Endothelial cell of umbilical vein (primary cell): Measurements from ENCODE around the gene SLC25A29. TPM values are rescaled to one million over a fixed set of nuclear protein-coding genes. Genes with fewer than 3 reads are reported as not detected.

Source experiments
- BruUV-seq: library from RNA; stranded (reverse); fragments of 400-500 nt; replicated peaks from 2 replicates; lab custom pipeline; 2021; lab: Mats Ljungman, UMichigan
- CTCF ChIA-PET: fragments of 300-600, 350-600 bp; sonication (Branson Sonifier 250); formaldehyde crosslinking; loops from one replicate; lab custom pipeline; 2021; ENCODE audit warnings: antibody characterized with exemption, inconsistent platforms; lab: Charles Lee
- POLR2A ChIA-PET: fragments of 300-600, 350-600 bp; sonication (Branson Sonifier 250); formaldehyde crosslinking; loops from one replicate; lab custom pipeline; 2021; ENCODE audit warnings: antibody characterized with exemption, inconsistent platforms; lab: Charles Lee
- DNase-seq: peaks from one replicate; pipeline ENCODE4 v3.0.0-alpha.2; 2011; ENCODE audit warnings: low read depth, low spot score
- FAIRE-seq: peaks from 2 replicates; lab custom pipeline; 2011; peaks lifted over from hg19 to GRCh38; lab: Jason Lieb, UNC
- H2AFZ ChIP-seq: 2 replicates; pipeline ENCODE4 v1.6.0; 2012; ENCODE audit warnings: low read depth, low read length, control low read depth, inconsistent platforms
- H3K27ac ChIP-seq: 2 replicates; pipeline ENCODE4 v1.5.1; 2011; ENCODE audit warnings: low read depth, mild to moderate bottlenecking, control low read depth, low read length, moderate library complexity; ENCODE audit not compliant: insufficient read depth
- H3K27me3 ChIP-seq, 2 experiments: 2 replicates each; pipeline versions ENCODE4 v1.6.0 to v1.6.1; 2011; ENCODE audit warnings: low read length in 2 of 2, mixed read lengths in 1 of 2; ENCODE audit not compliant: control insufficient read depth in 2 of 2, insufficient read depth in 2 of 2
- H3K36me3 ChIP-seq, 2 experiments: 2 replicates in 1 of 2; 3 replicates in 1 of 2; pipeline ENCODE4 v1.5.1; 2011; ENCODE audit warnings: low read length in 2 of 2, mild to moderate bottlenecking in 1 of 2, moderate library complexity in 1 of 2; ENCODE audit not compliant: control insufficient read depth in 2 of 2, insufficient read depth in 2 of 2; ENCODE audit errors: extremely low read depth in 1 of 2
- H3K4me1 ChIP-seq: 3 replicates; pipeline ENCODE4 v1.5.1; 2011; ENCODE audit warnings: mild to moderate bottlenecking, low read length; ENCODE audit not compliant: control insufficient read depth, insufficient read depth; ENCODE audit errors: extremely low read depth
- H3K4me2 ChIP-seq: 2 replicates; pipeline ENCODE4 v1.6.1; 2011; ENCODE audit warnings: low read length, control low read depth, mixed read lengths; ENCODE audit not compliant: insufficient read depth
- H3K4me3 ChIP-seq, 3 experiments: fragments of 200-600 bp in 1 of 3; sonication (generic), shearing (Covaris generic) in 1 of 3; replicated peaks in 1 of 3; 2 replicates each; pipeline ENCODE4 v1.5.1; 2011 to 2016; ENCODE audit warnings: control low read depth in 3 of 3, low read length in 3 of 3, mild to moderate bottlenecking in 2 of 3, inconsistent platforms in 1 of 3, low read depth in 1 of 3, moderate library complexity in 1 of 3; ENCODE audit not compliant: insufficient read depth in 1 of 3
- H3K79me2 ChIP-seq: 2 replicates; pipeline ENCODE4 v1.6.0; 2012; ENCODE audit warnings: low read length, inconsistent platforms; ENCODE audit not compliant: control insufficient read depth, insufficient read depth
- H3K9ac ChIP-seq: replicated peaks from 2 replicates; pipeline ENCODE3; 2011; ENCODE audit warnings: low read length, control low read depth; ENCODE audit not compliant: insufficient read depth; ENCODE audit errors: extremely low read depth
- H3K9me1 ChIP-seq: replicated peaks from 3 replicates; pipeline ENCODE4 v1.6.0; 2011; ENCODE audit warnings: mild to moderate bottlenecking, low read length; ENCODE audit not compliant: control insufficient read depth, insufficient read depth; ENCODE audit errors: extremely low read depth
- H3K9me3 ChIP-seq: replicated peaks from 2 replicates; pipeline ENCODE4 v1.5.1; 2012; ENCODE audit warnings: low read length, inconsistent platforms; ENCODE audit not compliant: control insufficient read depth, insufficient read depth
- H4K20me1 ChIP-seq: replicated peaks from 2 replicates; pipeline ENCODE3; 2011; ENCODE audit warnings: mild to moderate bottlenecking, low read length; ENCODE audit not compliant: control insufficient read depth, insufficient read depth; ENCODE audit errors: extremely low read depth
- CTCF ChIP-seq, 2 donors: IDR thresholded peaks; 1 replicate in 1 of 2; 2 replicates in 1 of 2; pipeline ENCODE4 v1.5.1; 2011; ENCODE audit warnings: low read length in 2 of 2, mild to moderate bottlenecking in 2 of 2, moderate library complexity in 2 of 2, control low read depth in 1 of 2, inconsistent platforms in 1 of 2, low read depth in 1 of 2; ENCODE audit not compliant: insufficient read depth in 1 of 2; ENCODE audit errors: extremely low read depth in 1 of 2
- GATA2 ChIP-seq: IDR thresholded peaks from 2 replicates; pipeline ENCODE4 v1.7.0; 2011; ENCODE audit warnings: low read depth, mild to moderate bottlenecking, moderate library complexity, mixed read lengths, low read length; ENCODE audit not compliant: insufficient read length, insufficient read depth
- JUN ChIP-seq: IDR thresholded peaks from 2 replicates; pipeline ENCODE4 v1.6.1; 2011; ENCODE audit warnings: borderline replicate concordance, low read depth; ENCODE audit not compliant: insufficient read length, insufficient read depth
- POLR2A ChIP-seq: IDR thresholded peaks from 2 replicates; pipeline ENCODE4 v1.6.1; 2012; ENCODE audit warnings: low read depth, mild to moderate bottlenecking, control low read depth, low read length
- POLR2AphosphoS5 ChIP-seq: IDR thresholded peaks from 2 replicates; pipeline ENCODE4 v1.6.1; 2012; ENCODE audit warnings: low read depth, mild to moderate bottlenecking, control low read depth, low read length, moderate library complexity; ENCODE audit not compliant: insufficient read depth
- dilution Hi-C: fragments of 300-500 bp; cut with MboI; formaldehyde crosslinking; loops from one replicate; pipeline ENCODE4 v1.15.0; 2019; ENCODE audit warnings: low sequenced_read_pairs; ENCODE audit not compliant: extremely low pct_ligation_motif_present
- intact Hi-C: fragments of 100-400 bp; cut with micrococcal nuclease; formaldehyde crosslinking; loops from one replicate; pipeline ENCODE4 v1.10.0; 2022
- polyA plus RNA-seq, 4 experiments: library from polyadenylated mRNA; depleted of rRNA in 3 of 4; stranded (reverse) in 3 of 4; unstranded in 1 of 4; fragments of >200 nt; gene quantifications; 2 replicates each; pipeline versions ENCODE4 v1.2.1 to v1.2.3, GENCODE V29; 2011 to 2012; ENCODE audit warnings: missing spikeins in 1 of 4
- total RNA-seq: library from RNA; stranded (reverse); gene quantifications from 2 replicates; pipeline ENCODE4 v1.2.3, GENCODE V29; 2021

SLC25A29 gene
- total and polyA plus RNA-seq, 2 donors (not counting 3 experiments of a cell fraction or from before 2014, with no cell fraction given): 132 to 154 TPM

- ChIA-PET POLR2A (no interaction called here), CTCF (interaction anchor here (5.5 kb wide), 1 partner anchor 10 kb away, joined by 28 read pairs; no protein-coding TSS in a partner anchor)
- FAIRE-seq (no peak), DNase-seq (no peak)
- Histone ChIP-seq H3K4me2 (no peak overlapping the region), H3K27ac (no peak overlapping the region), H2AFZ (no peak overlapping the region), H4K20me1 (no peaks in the 10 kb centered on the region), H3K9me1 (no peaks in the 10 kb centered on the region), H3K27me3 (no peaks in the 10 kb centered on the region), H3K4me1 (no peaks in the 10 kb centered on the region), H3K36me3 (peaks cover 0 to 51% of the 10 kb centered on the region in 2 experiments), H3K79me2 (no peaks in the 10 kb centered on the region), H3K9me3 (no peaks in the 10 kb centered on the region), H3K9ac (no peak overlapping the region), H3K4me3 (no peak overlapping the region)
- intact Hi-C loops: no loop called here
- no TSS peak for BruUV-seq
- TF ChIP-seq GATA2: no peak
- no peak for TF ChIP-seq CTCF (IDR thresholded peaks at IDR 0.05; ENCODE audit: extremely low read depth in 1 of 2, insufficient read depth in 1 of 2, low read depth in 1 of 2, low read length in 2 of 2)
- TF ChIP-seq POLR2A: no peak
- TF ChIP-seq POLR2AphosphoS5: no peak
- no peak for TF ChIP-seq JUN
- dilution Hi-C loops: no loop called here
Observed at GRCh38 chr14:100294963-100295330, 11.3 kb downstream of the SLC25A29 start.
